Heart left ventricle (tissue), 16 donors: Measurements from ENCODE around the gene HMGN1. TPM values are rescaled to one million over a fixed set of nuclear protein-coding genes. Genes with fewer than 3 reads are reported as not detected.

Experiments
- ATAC-seq, 4 donors: fragments of 200-7000 bp; cut with Tn5 transposase; one replicate each; pipeline ENCODE4 v1.9.1; 2020 to 2022; ENCODE audit warnings: moderate library complexity in 4 of 4, mild to moderate bottlenecking in 3 of 4, moderate number of reproducible peaks in 1 of 4
- DNase-seq, 5 donors: peaks; one replicate each; pipeline ENCODE4 v3.0.0-alpha.2; 2020
- H3K27ac ChIP-seq, 12 donors: fragments of 200-600 bp; sonication (generic) in 4 of 12; one replicate each; pipeline versions ENCODE4 v1.5.0 to v1.8.0; 2016 to 2022; ENCODE audit warnings: mild to moderate bottlenecking in 2 of 12
- H3K27me3 ChIP-seq, 9 donors: fragments of 200-600 bp; sonication (generic) in 2 of 9; one replicate each; pipeline versions ENCODE4 v1.5.1 to v1.8.0; 2016 to 2022; ENCODE audit warnings: mild to moderate bottlenecking in 3 of 9
- H3K36me3 ChIP-seq, 9 donors: fragments of 200-600 bp; sonication (generic) in 2 of 9; one replicate each; pipeline versions ENCODE4 v1.5.0 to v1.8.0; 2018 to 2022; ENCODE audit warnings: mild to moderate bottlenecking in 2 of 9
- H3K4me1 ChIP-seq, 12 donors: fragments of 200-600 bp; sonication (generic) in 4 of 12; one replicate each; pipeline versions ENCODE4 v1.5.0 to v1.8.0; 2016 to 2022; ENCODE audit warnings: mild to moderate bottlenecking in 3 of 12
- H3K4me3 ChIP-seq, 12 donors: fragments of 200-600 bp; sonication (generic) in 4 of 12; one replicate each; pipeline versions ENCODE4 v1.5.0 to v1.8.0; 2017 to 2022; ENCODE audit warnings: mild to moderate bottlenecking in 9 of 12, moderate library complexity in 4 of 12
- H3K9me3 ChIP-seq, 12 donors: fragments of 200-600 bp; sonication (generic) in 4 of 12; one replicate each; pipeline versions ENCODE4 v1.5.0 to v1.8.0; 2016 to 2022; ENCODE audit warnings: mild to moderate bottlenecking in 1 of 12
- CTCF ChIP-seq, 12 donors: fragments of 200-600 bp; sonication (generic) in 4 of 12; IDR thresholded peaks; one replicate each; pipeline versions ENCODE4 v1.5.0 to v1.8.0; 2018 to 2022; ENCODE audit warnings: antibody characterized with exemption in 12 of 12, mild to moderate bottlenecking in 5 of 12
- POLR2A ChIP-seq, 2 donors: fragments of 450-650 bp; IDR thresholded peaks; one replicate each; pipeline ENCODE4 v1.6.1; 2017; ENCODE audit warnings: antibody characterized with exemption in 2 of 2, mild to moderate bottlenecking in 2 of 2, moderate library complexity in 2 of 2
- WGBS, 4 donors: extraction: QIAGEN DNeasy Blood & Tissue Kit in 2 of 4; methylation state at CpG; one replicate each; pipeline versions ENCODE4 v1.1.5 to v1.1.7; 2013 to 2018; 5-methylcytosine and 5-hydroxymethylcytosine counted together
- intact Hi-C, 10 donors: fragments of 100-400 bp; cut with DNase I; formaldehyde crosslinking; loops; one replicate each; pipeline versions ENCODE4 v1.11.1 to v1.14.2; 2022
- polyA plus RNA-seq, 2 donors: library from polyadenylated mRNA; stranded (reverse); fragments of 200-250 nt; gene quantifications; one replicate each; pipeline ENCODE4 v1.2.3, GENCODE V29; 2013
- total RNA-seq, 9 donors: library from RNA; depleted of rRNA in 2 of 9; stranded (reverse); fragments of >200 nt in 2 of 9; fragmentation: NEBNext Ultra II Directional in 3 of 9; extraction: Animal tissue kit (Norgen Biotek cat#: 25700) in 3 of 9; gene quantifications; one replicate each; pipeline versions ENCODE4 v1.1.0 to v1.2.4, GENCODE V29; 2016 to 2023
- donor health status: ischemic (EF 13 %, LVEDD 7.1; RV severe dilation, severe dysfunction).
- donor health status: healthy with polysubstance abuse.
- donor health status: DM: no; HTN: yes; CAD: no.
- donor health status: DM: no; HTN: no; CAD: no.
- donor health status: ischemic (EF 25% LVEDD 6.9; RV normal size, moderate dysfunction).
- donor health status: ischemic (EF 25% LVEDD 5.7; RV mildly dilated, moderate dysfunction).
- donor health status: healthy.
- donor health status: DM: yes; HTN: yes; CAD: no.
- donor health status: ischemic (EF 35%, LVEDD 5.7; RV mildly dilated, moderate dysfunction).
- donor health status: nonischemic (EF 11% LVEDD 7.7; RV severe dilation, severe dysfunction).
- donor health status: DM: yes; HTN: yes; CAD: no.
- donor health status: PGD.
- donor health status: ischemic (EF 29% LVEDD 5.4; RV normal size, mild dysfunction).
- donor health status: nonischemic (EF 23%, LVEDD 6.1; RV moderate dilation, normal function).

Gene HMGN1
- total and polyA plus RNA-seq, 11 donors: 35.9 to 108 (median 43.9) TPM

GRCh38 chr21:39314143-39315027, 34.5 kb downstream of the HMGN1 start:
- peaks cover 3 to 42% (median 19%) of the 10 kb centered on the region in 12 donors for H3K4me1 ChIP-seq
- ATAC-seq (peak in 3 of 4 donors; percentile 6 to 48 (median 38)), DNase-seq (peak; percentile 46 to 77 (median 60))
- no peaks in the 10 kb centered on the region for H3K27me3 ChIP-seq
- no peaks in the 10 kb centered on the region for H3K9me3 ChIP-seq
- H3K4me3 ChIP-seq: peak overlapping the region; percentile 68 to 96 (median 82)
- intact Hi-C loops: loop anchor here in 9 of 10 donors (1.0 to 10.0 kb wide), 9 partner anchors 32 to 133 kb away; partner anchors contain the start of genes LCA5L (in 5 of the 9) and HMGN1 (in 2 of the 9)
- WGBS, 4 donors: 2 to 3% (median 2%) methylated on average over 40 to 43 of the region's 43 CpGs
- H3K36me3 ChIP-seq: peaks cover 0 to 24% (median 20%) of the 10 kb centered on the region in 9 donors
- H3K27ac ChIP-seq: peak overlapping the region; percentile 92 to 100 (median 98)
- TF ChIP-seq POLR2A (IDR thresholded peaks at IDR 0.05) (no peak), CTCF (IDR thresholded peaks at IDR 0.05) (peak in 2 of 12 donors; percentile 0 to 22)

GRCh38 chr21:39313571-39314142, 35.2 kb downstream of the HMGN1 start, which contains the start of gene BRWD1:
TSS of gene BRWD1 (minus strand) at chr21:39313632. CDS start at chr21:39313491, 141 bp downstream.
- Histone ChIP-seq H3K27ac (peak within 1 kb of the TSS; percentile 92 to 100 (median 98)), H3K9me3 (no peaks in the 10 kb centered on the region), H3K27me3 (no peaks in the 10 kb centered on the region), H3K36me3 (peaks cover 0 to 31% (median 23%) of the 10 kb centered on the region in 9 donors), H3K4me3 (peak within 1 kb of the TSS; percentile 68 to 96 (median 82)), H3K4me1 (peaks cover 3 to 42% (median 16%) of the 10 kb centered on the region in 12 donors)
- peak; percentile 53 to 86 (median 76) for ATAC-seq
- TF ChIP-seq CTCF (IDR thresholded peaks at IDR 0.05) (peak; percentile 25 to 70 (median 47)), POLR2A (IDR thresholded peaks at IDR 0.05) (peak in 1 of 2 donors; percentile 51)
- peak; percentile 88 to 92 (median 89) for DNase-seq
- 0 to 2% (median 0%) methylated on average over 1 to 78 of the region's 78 CpGs for WGBS, 4 donors
- intact Hi-C loops: loop anchor here (1.0 to 10.0 kb wide), 10 partner anchors 33 to 134 kb away; partner anchors contain the start of genes HMGN1 (in 7 of the 10) and LCA5L (in 5 of the 10)

DNA sequence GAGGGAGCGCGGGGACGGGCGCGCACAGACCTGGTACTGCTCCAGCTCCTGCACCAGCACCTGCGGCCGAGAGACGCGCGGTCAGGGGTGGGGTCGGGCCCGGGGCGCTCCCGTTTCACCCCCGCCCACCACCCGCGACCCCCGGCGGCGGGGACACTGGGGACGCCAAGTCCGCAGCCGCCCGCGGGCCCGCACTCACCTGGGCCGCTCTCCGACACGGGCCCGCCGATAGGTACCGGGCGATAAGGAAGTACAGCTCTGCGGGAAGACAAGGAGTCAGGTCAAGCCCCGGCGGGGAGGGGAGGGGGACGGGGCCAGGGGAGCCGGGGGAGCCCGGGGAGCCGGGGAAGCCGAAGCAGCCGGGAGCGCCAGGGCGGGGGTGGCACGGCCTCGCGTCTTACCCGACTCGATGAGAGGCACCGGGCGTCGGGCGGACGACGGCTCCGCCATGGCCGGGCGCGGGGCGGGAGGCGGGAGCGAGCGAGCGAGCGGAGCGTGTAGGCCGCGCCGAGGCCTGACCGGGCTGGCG, 35.8 kb downstream of the HMGN1 start:
- peak in 3 of 5 donors; percentile 36 to 74 (median 40) for DNase-seq
- WGBS, 4 donors: 0 to 1% (median 0%) methylated on average over 6 to 71 of the region's 71 CpGs
- ATAC-seq: peak in 2 of 4 donors; percentile 11 to 21

More for the DNA sequence above, 35.8 kb downstream of the HMGN1 start:
- Histone ChIP-seq H3K9me3 (no peaks in the 10 kb centered on the region), H3K4me1 (peaks cover 3 to 40% (median 14%) of the 10 kb centered on the region in 12 donors), H3K4me3 (peak overlapping the region; percentile 68 to 96 (median 82)), H3K27me3 (no peaks in the 10 kb centered on the region), H3K27ac (peak overlapping the region; percentile 92 to 100 (median 98)), H3K36me3 (peaks cover 0 to 35% (median 26%) of the 10 kb centered on the region in 9 donors)
- TF ChIP-seq CTCF (IDR thresholded peaks at IDR 0.05): no peak
- no peak for TF ChIP-seq POLR2A (IDR thresholded peaks at IDR 0.05)
- intact Hi-C loops: loop anchor here in 9 of 10 donors (1.0 to 10.0 kb wide), 9 partner anchors 35 to 134 kb away; partner anchors contain the start of genes HMGN1 (in 5 of the 9) and LCA5L (in 5 of the 9)
